Fibroblast of villous mesenchyme (primary cell): ENCODE measurements around the gene FBXL13. TPM values are rescaled to one million over a fixed set of nuclear protein-coding genes. Genes with fewer than 3 reads are reported as not detected.
"Not testable (repeated sequence)": the region's sequence is repeated elsewhere in the genome, so short reads cannot be mapped to it uniquely, and the experiment has no call there.

ENCODE experiments used
- DNase-seq: peaks from one replicate; pipeline ENCODE4 v3.0.0-alpha.2; 2010; ENCODE audit warnings: low read depth
- H3K4me3 ChIP-seq: 2 replicates; pipeline ENCODE4 v1.5.1; 2011; ENCODE audit warnings: low read depth, mild to moderate bottlenecking, low read length
- total RNA-seq: library from RNA; depleted of rRNA; stranded (reverse); fragments of >200 nt; gene quantifications from 2 replicates; pipeline ENCODE4 v1.2.3, GENCODE V29; 2012
- TF ChIP-seq, protein P1 (sequence below): IDR thresholded peaks from 2 replicates; pipeline ENCODE4 v1.5.1; 2012; ENCODE audit warnings: low read depth, mild to moderate bottlenecking, low read length; ENCODE audit not compliant: insufficient read depth

The FBXL13 gene
- total RNA-seq, 1 donor, result 2.2 TPM

DNA sequence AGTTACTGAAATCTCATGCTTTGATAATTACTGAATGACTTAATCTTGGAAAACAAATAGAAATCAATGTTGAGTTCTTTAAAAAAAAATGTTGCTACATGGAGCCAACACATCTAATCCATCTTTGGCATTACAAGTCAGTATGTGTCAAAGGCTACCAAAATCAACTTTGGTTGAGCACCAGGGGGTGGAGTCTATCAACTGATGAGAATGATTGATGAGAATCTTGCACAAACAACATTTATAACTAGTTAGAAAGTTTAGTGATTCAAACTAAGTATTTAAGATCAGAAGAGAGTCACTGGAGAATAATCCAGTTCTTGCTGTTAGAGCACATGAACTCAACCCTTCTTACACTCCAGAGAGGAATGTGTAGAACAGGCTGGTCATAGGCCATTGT, 232.3 kb downstream of the FBXL13 start:
- TF ChIP-seq, protein P1, sequence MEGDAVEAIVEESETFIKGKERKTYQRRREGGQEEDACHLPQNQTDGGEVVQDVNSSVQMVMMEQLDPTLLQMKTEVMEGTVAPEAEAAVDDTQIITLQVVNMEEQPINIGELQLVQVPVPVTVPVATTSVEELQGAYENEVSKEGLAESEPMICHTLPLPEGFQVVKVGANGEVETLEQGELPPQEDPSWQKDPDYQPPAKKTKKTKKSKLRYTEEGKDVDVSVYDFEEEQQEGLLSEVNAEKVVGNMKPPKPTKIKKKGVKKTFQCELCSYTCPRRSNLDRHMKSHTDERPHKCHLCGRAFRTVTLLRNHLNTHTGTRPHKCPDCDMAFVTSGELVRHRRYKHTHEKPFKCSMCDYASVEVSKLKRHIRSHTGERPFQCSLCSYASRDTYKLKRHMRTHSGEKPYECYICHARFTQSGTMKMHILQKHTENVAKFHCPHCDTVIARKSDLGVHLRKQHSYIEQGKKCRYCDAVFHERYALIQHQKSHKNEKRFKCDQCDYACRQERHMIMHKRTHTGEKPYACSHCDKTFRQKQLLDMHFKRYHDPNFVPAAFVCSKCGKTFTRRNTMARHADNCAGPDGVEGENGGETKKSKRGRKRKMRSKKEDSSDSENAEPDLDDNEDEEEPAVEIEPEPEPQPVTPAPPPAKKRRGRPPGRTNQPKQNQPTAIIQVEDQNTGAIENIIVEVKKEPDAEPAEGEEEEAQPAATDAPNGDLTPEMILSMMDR, result no peak
- no peak for DNase-seq
- no peak overlapping the region for H3K4me3 ChIP-seq

DNA sequence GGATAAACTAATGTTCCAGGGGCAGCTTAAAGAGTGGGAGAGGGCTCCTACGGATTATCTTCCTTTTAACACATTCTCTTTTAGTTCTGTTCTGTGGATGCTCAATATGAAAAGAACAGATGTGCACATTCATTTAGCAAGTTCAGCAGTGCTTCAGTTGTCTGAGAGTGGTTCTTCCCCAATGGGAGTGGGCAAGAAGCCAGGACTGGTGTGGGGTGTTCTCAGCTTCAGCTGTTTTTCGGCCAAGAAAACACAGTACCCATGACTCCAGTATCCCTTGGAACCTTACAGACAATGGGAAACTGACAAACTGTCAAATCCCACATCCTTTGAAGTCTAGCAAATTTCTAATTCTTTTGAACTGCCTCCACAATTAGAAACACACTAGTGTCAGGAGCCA, 233.3 kb downstream of the FBXL13 start:
- H3K4me3 ChIP-seq, result no peak overlapping the region
- TF ChIP-seq, protein P1, result no peak
- DNase-seq, result no peak

DNA sequence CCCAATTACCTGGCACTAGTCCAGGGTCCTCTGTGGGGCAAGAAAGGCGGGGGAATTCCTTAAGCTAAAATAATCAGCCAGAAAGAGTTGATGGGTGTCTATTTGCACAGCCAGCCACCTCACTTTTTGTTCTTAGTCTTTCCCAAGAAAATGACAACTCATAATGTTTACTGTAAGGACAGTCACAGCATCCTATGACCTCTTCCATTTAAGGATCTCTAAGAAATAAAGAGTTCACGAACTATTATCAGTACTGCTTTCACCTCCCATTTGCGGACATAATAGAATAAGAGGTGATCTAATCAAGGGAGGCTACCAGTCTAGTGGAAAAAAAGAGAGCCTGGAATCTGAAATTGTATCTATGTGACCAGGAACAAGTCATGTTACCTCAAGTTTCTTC, 234.2 kb downstream of the FBXL13 start:
- H3K4me3 ChIP-seq, result no peak overlapping the region
- TF ChIP-seq, protein P1, result no peak
- no peak for DNase-seq

DNA sequence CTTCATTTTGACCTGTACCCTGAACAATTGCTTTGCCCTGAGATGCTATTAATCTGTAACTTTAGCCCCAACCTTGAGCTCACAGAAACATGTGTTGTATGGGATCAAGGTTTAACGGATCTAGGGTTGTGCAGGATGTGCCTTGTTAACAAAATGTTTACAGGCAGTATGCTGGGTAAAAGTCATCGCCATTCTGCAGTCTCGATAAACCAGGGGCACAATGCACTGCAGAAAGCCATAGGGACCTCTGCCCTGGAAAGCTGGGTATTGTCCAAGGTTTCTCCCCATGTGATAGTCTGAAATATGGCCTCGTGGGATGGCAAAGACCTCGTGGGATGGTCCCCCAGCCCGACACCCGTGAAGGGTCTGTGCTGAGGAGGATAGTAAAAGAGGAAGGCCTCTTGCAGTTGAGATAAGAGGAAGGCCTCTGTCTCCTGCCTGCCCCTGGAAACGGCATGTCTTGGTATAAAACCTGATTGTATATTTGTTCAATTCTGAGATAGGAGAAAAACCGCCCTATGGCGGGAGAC, 236.0 kb downstream of the FBXL13 start:
- H3K4me3 ChIP-seq, DNase-seq: not testable (repeated sequence)

DNA sequence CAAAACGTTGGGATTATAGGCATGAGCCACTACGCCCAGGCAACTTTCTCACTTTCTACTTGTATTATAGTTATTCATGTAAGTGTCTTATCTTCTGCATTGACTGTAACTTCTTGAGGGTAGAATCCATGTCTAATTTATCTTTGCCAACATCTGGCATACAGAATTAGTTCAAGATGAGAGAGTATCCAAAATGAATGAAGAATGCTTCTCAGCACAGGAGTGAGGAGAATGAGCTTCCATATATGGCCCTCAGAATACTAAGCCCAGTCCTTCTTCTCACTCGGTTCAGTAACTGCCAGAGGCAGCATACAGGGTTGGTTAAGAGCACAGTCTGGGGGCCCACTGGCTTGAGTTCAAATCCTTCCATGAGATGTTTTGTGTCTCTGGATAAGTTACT, 236.8 kb downstream of the FBXL13 start:
- TF ChIP-seq, protein P1, result no peak
- no peak for DNase-seq
- H3K4me3 ChIP-seq, result no peak overlapping the region

DNA sequence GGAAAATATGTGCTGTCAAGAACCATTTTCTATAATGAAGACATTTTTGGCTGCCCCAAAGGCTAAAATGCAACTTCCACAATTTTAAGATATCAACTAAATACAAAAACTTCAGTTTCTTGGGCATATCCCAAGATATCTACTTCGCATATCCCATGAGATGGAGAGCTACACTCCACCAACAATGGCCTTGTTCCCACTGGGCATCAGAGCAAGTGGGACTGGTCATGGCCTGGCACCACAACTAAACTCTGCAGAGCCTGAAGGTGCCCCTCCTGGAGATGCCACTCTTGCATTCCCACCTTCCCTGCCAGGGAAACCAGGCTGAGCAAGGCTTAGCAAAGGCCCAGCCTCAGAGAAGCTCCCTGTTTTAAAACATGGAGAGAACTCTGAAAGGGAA, 237.6 kb downstream of the FBXL13 start:
- TF ChIP-seq, protein P1, result no peak
- H3K4me3 ChIP-seq, result no peak overlapping the region
- no peak for DNase-seq

DNA sequence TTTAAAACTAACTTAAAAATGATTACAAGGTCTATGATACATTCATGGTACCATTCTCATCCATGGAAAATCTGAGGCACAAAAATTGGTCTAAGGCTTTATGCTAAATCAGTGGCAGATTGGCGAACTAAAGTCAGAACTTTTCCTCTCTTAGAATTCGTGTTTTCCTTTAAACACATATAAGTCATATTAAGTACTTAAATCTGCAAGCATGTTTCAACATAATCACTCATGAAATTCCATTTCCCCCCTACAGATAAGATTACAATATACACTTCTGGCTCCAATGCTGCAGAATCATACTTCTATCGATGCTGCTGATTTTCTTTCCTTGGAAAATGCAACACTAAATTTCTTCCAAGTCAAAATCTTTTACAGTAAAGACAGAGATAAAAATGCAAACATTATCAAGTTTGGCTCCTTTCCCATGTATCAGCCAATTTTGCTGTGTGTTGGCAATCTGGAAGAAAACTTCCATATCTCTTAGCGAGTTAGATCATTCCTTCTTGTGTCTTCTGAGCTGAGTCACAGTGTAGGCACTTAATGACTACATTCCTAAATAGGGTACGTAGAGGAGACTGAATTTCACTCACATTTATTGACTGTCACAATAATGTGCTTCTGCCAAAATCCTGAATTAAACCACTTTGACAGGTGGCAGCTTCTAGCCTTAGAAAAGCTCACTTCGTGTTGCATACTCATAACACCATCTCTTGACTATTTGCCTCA, 238.2 kb downstream of the FBXL13 start:
- no peak overlapping the region for H3K4me3 ChIP-seq
- TF ChIP-seq, protein P1, result no peak
- peak; percentile 88 for DNase-seq
